ENCODE data around the gene CHEK2.
"Not testable (repeated sequence)": the region's sequence is repeated elsewhere in the genome, so short reads cannot be mapped to it uniquely, and the experiment has no call there.

The CHEK2 gene

GRCh38 chr22:28741200-28741784, 328 bp downstream of the CHEK2 start:
- no peak for DNase-seq

- DNase-seq, result not testable (repeated sequence)
These were observed 2.7 kb downstream of the CHEK2 start for GRCh38 chr22:28738876-28739275.

GRCh38 chr22:28737701-28738100, 3.9 kb downstream of the CHEK2 start:
- DNase-seq, result no peak

- DNase-seq, result no peak
These were observed 5.1 kb downstream of the CHEK2 start for GRCh38 chr22:28736301-28737155.

- no peak for DNase-seq
These were observed 7.2 kb downstream of the CHEK2 start for GRCh38 chr22:28734393-28734792.

- no peak for DNase-seq
These were observed 11.4 kb downstream of the CHEK2 start for GRCh38 chr22:28730179-28730578.

- no peak for DNase-seq
These were observed 12.9 kb downstream of the CHEK2 start for GRCh38 chr22:28728621-28729313.

GRCh38 chr22:28728002-28728401, 13.6 kb downstream of the CHEK2 start:
- DNase-seq, result no peak

GRCh38 chr22:28718044-28718443, 23.6 kb downstream of the CHEK2 start:
- DNase-seq, result peak in 1 of 5 donors; percentile 14

GRCh38 chr22:28716686-28717085, 24.9 kb downstream of the CHEK2 start:
- no peak for DNase-seq

GRCh38 chr22:28715611-28716010, 26.0 kb downstream of the CHEK2 start:
- no peak for DNase-seq

- DNase-seq, result peak in 1 of 5 donors; percentile 53
These were observed 27.5 kb downstream of the CHEK2 start for GRCh38 chr22:28714043-28714628.

- no peak for DNase-seq
These were observed 29.5 kb downstream of the CHEK2 start for GRCh38 chr22:28711820-28712777.

- no peak for DNase-seq
These were observed 30.3 kb downstream of the CHEK2 start for GRCh38 chr22:28711341-28711740.

- DNase-seq, result no peak
These were observed 30.9 kb downstream of the CHEK2 start for GRCh38 chr22:28710576-28711191.

- no peak for DNase-seq
These were observed 31.5 kb downstream of the CHEK2 start for GRCh38 chr22:28710107-28710506.

- DNase-seq, result no peak
These were observed 34.8 kb downstream of the CHEK2 start for GRCh38 chr22:28706845-28707244.

GRCh38 chr22:28703436-28703835, 38.2 kb downstream of the CHEK2 start:
- no peak for DNase-seq

GRCh38 chr22:28702891-28703290, 38.7 kb downstream of the CHEK2 start:
- no peak for DNase-seq

- DNase-seq, result not testable (repeated sequence)
These were observed 48.4 kb downstream of the CHEK2 start for GRCh38 chr22:28693041-28693760.

- DNase-seq, result not testable (repeated sequence)
These were observed 51.8 kb downstream of the CHEK2 start for GRCh38 chr22:28689796-28690195.
